Testis (tissue), 2 donors: Measurements from ENCODE around the gene PIK3AP1.

ENCODE experiments used
- POLR2A ChIP-seq: fragments of 450-650 bp; IDR thresholded peaks from one replicate; pipeline ENCODE4 v1.6.1; 2017; ENCODE audit warnings: antibody characterized with exemption, mild to moderate bottlenecking, moderate library complexity
- TF ChIP-seq, protein P1 (sequence below), 3 experiments: fragments of 450-650 bp in 2 of 3; fragments of 200-600 bp in 1 of 3; sonication (generic) in 1 of 3; IDR thresholded peaks; one replicate each; pipeline ENCODE4 v1.5.1; 2016 to 2019; ENCODE audit warnings: antibody characterized with exemption in 3 of 3, mild to moderate bottlenecking in 2 of 3, moderate library complexity in 1 of 3

DNA sequence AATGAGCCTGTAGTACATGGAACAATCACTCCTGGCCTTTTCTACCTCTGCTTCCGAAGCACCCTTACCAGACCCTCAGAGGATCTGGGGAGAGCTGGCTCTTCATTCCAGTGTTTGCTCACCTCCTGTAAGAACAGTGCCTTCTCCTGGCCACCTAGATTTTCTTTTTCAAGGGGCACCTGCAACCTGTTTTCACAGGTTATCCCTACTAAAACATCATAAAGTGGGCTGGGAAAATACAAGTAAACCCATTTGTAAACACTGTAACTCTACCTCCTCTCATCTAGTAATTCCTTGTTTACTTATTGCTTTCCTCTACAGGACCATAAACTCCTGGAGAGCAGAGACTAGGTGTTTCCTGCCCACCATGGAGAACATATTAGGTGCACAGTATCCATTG lies 1.1 kb downstream of the PIK3AP1 start:
- TF ChIP-seq, protein P1, sequence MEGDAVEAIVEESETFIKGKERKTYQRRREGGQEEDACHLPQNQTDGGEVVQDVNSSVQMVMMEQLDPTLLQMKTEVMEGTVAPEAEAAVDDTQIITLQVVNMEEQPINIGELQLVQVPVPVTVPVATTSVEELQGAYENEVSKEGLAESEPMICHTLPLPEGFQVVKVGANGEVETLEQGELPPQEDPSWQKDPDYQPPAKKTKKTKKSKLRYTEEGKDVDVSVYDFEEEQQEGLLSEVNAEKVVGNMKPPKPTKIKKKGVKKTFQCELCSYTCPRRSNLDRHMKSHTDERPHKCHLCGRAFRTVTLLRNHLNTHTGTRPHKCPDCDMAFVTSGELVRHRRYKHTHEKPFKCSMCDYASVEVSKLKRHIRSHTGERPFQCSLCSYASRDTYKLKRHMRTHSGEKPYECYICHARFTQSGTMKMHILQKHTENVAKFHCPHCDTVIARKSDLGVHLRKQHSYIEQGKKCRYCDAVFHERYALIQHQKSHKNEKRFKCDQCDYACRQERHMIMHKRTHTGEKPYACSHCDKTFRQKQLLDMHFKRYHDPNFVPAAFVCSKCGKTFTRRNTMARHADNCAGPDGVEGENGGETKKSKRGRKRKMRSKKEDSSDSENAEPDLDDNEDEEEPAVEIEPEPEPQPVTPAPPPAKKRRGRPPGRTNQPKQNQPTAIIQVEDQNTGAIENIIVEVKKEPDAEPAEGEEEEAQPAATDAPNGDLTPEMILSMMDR (IDR thresholded peaks at IDR 0.05) = no peak
- no peak for TF ChIP-seq POLR2A
